ENCODE measurements around the gene CNBD2. TPM values are rescaled to one million over a fixed set of nuclear protein-coding genes. Genes with fewer than 3 reads are reported as not detected.

CNBD2 gene
- 1 to 10 TPM in 2 of 4 donors, not detected in 2; 4.8 to 6.2 TPM for total RNA-seq

- H3K4me3 ChIP-seq, result no peak within 1 kb of the TSS
- H3K9me3 ChIP-seq, result no peaks in the 10 kb centered on the region
- H3K36me3 ChIP-seq, result no peaks in the 10 kb centered on the region
- no peaks in the 10 kb centered on the region for H3K27me3 ChIP-seq
- TF ChIP-seq POLR2A (IDR thresholded peaks at IDR 0.05), result no peak
- TF ChIP-seq CTCF (IDR thresholded peaks at IDR 0.05), result no peak
- no peak within 1 kb of the TSS for H3K27ac ChIP-seq
- H3K4me1 ChIP-seq, result no peaks in the 10 kb centered on the region
- intact Hi-C loops (cut with DNase I; ENCODE audit: low total_unique reads), result no loop called here
- DNase-seq, result no peak
Observed at GRCh38 chr20:35967979-35968640, at the start of gene CNBD2. Gene CNBD2 (plus strand): TSS chr20:35968590. CDS start chr20:35968763, 173 bp downstream.

- Histone ChIP-seq H3K4me1 (no peaks in the 10 kb centered on the region), H3K36me3 (no peaks in the 10 kb centered on the region), H3K9me3 (no peaks in the 10 kb centered on the region), H3K4me3 (no peak overlapping the region), H3K27me3 (no peaks in the 10 kb centered on the region), H3K27ac (no peak overlapping the region)
- intact Hi-C loops (cut with DNase I; ENCODE audit: low total_unique reads), result no loop called here
- TF ChIP-seq CTCF (IDR thresholded peaks at IDR 0.05) (no peak), POLR2A (IDR thresholded peaks at IDR 0.05) (no peak)
- DNase-seq, result no peak
Observed at GRCh38 chr20:35920523-35920922, 47.9 kb upstream of the CNBD2 start.

- no peaks in the 10 kb centered on the region for H3K4me1 ChIP-seq
- no peaks in the 10 kb centered on the region for H3K36me3 ChIP-seq
- H3K9me3 ChIP-seq, result no peaks in the 10 kb centered on the region
- H3K27me3 ChIP-seq, result no peaks in the 10 kb centered on the region
- no peak overlapping the region for H3K27ac ChIP-seq
- TF ChIP-seq CTCF (IDR thresholded peaks at IDR 0.05) (no peak), POLR2A (IDR thresholded peaks at IDR 0.05) (no peak)
- H3K4me3 ChIP-seq, result no peak overlapping the region
- no peak for DNase-seq
- intact Hi-C loops (cut with DNase I; ENCODE audit: low total_unique reads), result no loop called here
Observed at GRCh38 chr20:35929301-35929700, 39.1 kb upstream of the CNBD2 start.

- no peak for DNase-seq
- no peaks in the 10 kb centered on the region for H3K9me3 ChIP-seq
- no peaks in the 10 kb centered on the region for H3K4me1 ChIP-seq
- TF ChIP-seq CTCF (IDR thresholded peaks at IDR 0.05) (no peak), POLR2A (IDR thresholded peaks at IDR 0.05) (no peak)
- H3K4me3 ChIP-seq, result no peak overlapping the region
- intact Hi-C loops (cut with DNase I; ENCODE audit: low total_unique reads), result no loop called here
- no peak overlapping the region for H3K27ac ChIP-seq
- no peaks in the 10 kb centered on the region for H3K27me3 ChIP-seq
- H3K36me3 ChIP-seq, result no peaks in the 10 kb centered on the region
Observed at GRCh38 chr20:35934050-35934449, 34.3 kb upstream of the CNBD2 start.

- no peaks in the 10 kb centered on the region for H3K27me3 ChIP-seq
- H3K4me1 ChIP-seq, result no peaks in the 10 kb centered on the region
- DNase-seq, result no peak
- no peaks in the 10 kb centered on the region for H3K36me3 ChIP-seq
- intact Hi-C loops (cut with DNase I; ENCODE audit: low total_unique reads), result no loop called here
- H3K9me3 ChIP-seq, result no peaks in the 10 kb centered on the region
- TF ChIP-seq CTCF (IDR thresholded peaks at IDR 0.05) (no peak), POLR2A (IDR thresholded peaks at IDR 0.05) (no peak)
- no peak overlapping the region for H3K4me3 ChIP-seq
- no peak overlapping the region for H3K27ac ChIP-seq
Observed at GRCh38 chr20:35939264-35939663, 29.1 kb upstream of the CNBD2 start.
